Kidney capillary endothelial cell (primary cell): ENCODE results near the gene PLK1.

ENCODE experiments used
- DNase-seq: peaks from one replicate; pipeline ENCODE4 v3.0.0-alpha.2; 2018; ENCODE audit warnings: low spot score

Gene PLK1

GRCh38 chr16:23679986-23680336 lies 1.3 kb downstream of the PLK1 start:
- DNase-seq: no peak

- DNase-seq: no peak
These were observed 3.5 kb downstream of the PLK1 start for GRCh38 chr16:23682181-23682580.

GRCh38 chr16:23683487-23683886 lies 4.8 kb downstream of the PLK1 start:
- no peak for DNase-seq

GRCh38 chr16:23687034-23687808 lies 8.5 kb downstream of the PLK1 start:
- DNase-seq: no peak

- DNase-seq: no peak
These were observed 10.9 kb downstream of the PLK1 start for GRCh38 chr16:23689442-23690187.

- no peak for DNase-seq
These were observed 12.2 kb downstream of the PLK1 start for GRCh38 chr16:23690771-23691482.

GRCh38 chr16:23691483-23692189 lies 12.9 kb downstream of the PLK1 start:
- DNase-seq: no peak

- DNase-seq: no peak
These were observed 13.6 kb downstream of the PLK1 start for GRCh38 chr16:23692190-23692837.

GRCh38 chr16:23694265-23694643 lies 15.6 kb downstream of the PLK1 start:
- no peak for DNase-seq

- DNase-seq: no peak
These were observed 16.1 kb downstream of the PLK1 start for GRCh38 chr16:23694644-23695373.

- no peak for DNase-seq
These were observed 17.1 kb downstream of the PLK1 start for GRCh38 chr16:23695756-23696155.

GRCh38 chr16:23699100-23699499 lies 20.4 kb downstream of the PLK1 start:
- DNase-seq: no peak

- DNase-seq: no peak
These were observed 21.4 kb downstream of the PLK1 start for GRCh38 chr16:23700093-23700492.

- no peak for DNase-seq
These were observed 21.8 kb downstream of the PLK1 start for GRCh38 chr16:23700509-23700908.

GRCh38 chr16:23701045-23701444 lies 22.4 kb downstream of the PLK1 start:
- no peak for DNase-seq

GRCh38 chr16:23702951-23703350 lies 24.3 kb downstream of the PLK1 start:
- DNase-seq: no peak

- DNase-seq: no peak
These were observed 26.3 kb downstream of the PLK1 start for GRCh38 chr16:23704772-23705516.

- DNase-seq: no peak
These were observed 26.8 kb downstream of the PLK1 start for GRCh38 chr16:23705517-23705902.

- no peak for DNase-seq
These were observed 27.8 kb downstream of the PLK1 start for GRCh38 chr16:23706439-23706838.

- no peak for DNase-seq
These were observed 30.8 kb downstream of the PLK1 start for GRCh38 chr16:23709536-23709935.
